VCaP (cell line): Measurements from ENCODE around the gene FMN1.

ENCODE experiments used
- H3K27ac ChIP-seq: fragments of 450-650 bp; 2 replicates; pipeline ENCODE4 v1.5.1; 2017
- TF ChIP-seq, protein P1 (sequence below): fragments of 450-650 bp; conservative IDR thresholded peaks from 2 replicates; pipeline ENCODE4 v1.5.1; 2017; ENCODE audit warnings: mild to moderate bottlenecking, moderate library complexity

Gene FMN1

DNA sequence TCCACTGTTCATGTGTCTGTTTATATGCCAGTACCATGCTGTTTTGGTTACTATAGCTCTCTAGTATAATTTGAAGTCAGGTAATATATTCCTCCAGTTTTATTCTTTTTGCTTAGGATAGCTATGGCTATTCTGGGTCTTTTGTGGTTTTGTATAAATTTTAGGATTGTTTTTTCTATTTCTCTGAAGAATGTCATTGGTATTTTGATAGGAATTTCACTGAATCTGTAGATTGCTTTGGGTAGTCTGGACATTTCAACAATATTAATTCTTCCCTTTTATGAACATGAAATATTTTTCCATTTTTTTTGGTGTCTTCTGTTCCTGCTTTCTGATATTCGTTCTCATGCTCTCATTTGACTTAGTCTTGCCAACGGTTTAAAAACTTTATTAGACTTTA is 437.1 kb downstream of the FMN1 start:
- no peak overlapping the region for H3K27ac ChIP-seq
- TF ChIP-seq, protein P1, sequence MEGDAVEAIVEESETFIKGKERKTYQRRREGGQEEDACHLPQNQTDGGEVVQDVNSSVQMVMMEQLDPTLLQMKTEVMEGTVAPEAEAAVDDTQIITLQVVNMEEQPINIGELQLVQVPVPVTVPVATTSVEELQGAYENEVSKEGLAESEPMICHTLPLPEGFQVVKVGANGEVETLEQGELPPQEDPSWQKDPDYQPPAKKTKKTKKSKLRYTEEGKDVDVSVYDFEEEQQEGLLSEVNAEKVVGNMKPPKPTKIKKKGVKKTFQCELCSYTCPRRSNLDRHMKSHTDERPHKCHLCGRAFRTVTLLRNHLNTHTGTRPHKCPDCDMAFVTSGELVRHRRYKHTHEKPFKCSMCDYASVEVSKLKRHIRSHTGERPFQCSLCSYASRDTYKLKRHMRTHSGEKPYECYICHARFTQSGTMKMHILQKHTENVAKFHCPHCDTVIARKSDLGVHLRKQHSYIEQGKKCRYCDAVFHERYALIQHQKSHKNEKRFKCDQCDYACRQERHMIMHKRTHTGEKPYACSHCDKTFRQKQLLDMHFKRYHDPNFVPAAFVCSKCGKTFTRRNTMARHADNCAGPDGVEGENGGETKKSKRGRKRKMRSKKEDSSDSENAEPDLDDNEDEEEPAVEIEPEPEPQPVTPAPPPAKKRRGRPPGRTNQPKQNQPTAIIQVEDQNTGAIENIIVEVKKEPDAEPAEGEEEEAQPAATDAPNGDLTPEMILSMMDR: no peak

DNA sequence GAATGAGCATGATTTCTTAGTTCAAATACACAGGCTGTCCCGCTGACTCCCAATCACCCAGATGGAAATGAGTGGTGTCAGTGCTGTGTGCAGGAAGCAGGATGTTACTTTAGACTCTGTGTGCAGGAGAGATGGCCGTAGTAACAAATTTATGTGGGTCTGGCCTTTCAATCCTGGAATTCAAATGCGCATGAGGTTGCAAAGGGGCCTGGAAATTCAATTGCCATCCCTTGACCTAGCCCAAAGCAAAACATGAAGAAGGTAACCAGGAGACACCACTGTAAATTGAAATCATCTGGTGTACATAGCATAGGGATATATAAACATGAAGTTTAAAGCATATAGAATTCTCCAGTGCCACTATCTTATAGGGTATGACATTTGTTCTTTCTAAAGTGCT is 443.5 kb downstream of the FMN1 start:
- TF ChIP-seq, protein P1: no peak
- H3K27ac ChIP-seq: no peak overlapping the region

GRCh38 chr15:32747921-32748342 is 446.6 kb downstream of the FMN1 start:
- TF ChIP-seq, protein P1: no peak
- H3K27ac ChIP-seq: no peak overlapping the region

DNA sequence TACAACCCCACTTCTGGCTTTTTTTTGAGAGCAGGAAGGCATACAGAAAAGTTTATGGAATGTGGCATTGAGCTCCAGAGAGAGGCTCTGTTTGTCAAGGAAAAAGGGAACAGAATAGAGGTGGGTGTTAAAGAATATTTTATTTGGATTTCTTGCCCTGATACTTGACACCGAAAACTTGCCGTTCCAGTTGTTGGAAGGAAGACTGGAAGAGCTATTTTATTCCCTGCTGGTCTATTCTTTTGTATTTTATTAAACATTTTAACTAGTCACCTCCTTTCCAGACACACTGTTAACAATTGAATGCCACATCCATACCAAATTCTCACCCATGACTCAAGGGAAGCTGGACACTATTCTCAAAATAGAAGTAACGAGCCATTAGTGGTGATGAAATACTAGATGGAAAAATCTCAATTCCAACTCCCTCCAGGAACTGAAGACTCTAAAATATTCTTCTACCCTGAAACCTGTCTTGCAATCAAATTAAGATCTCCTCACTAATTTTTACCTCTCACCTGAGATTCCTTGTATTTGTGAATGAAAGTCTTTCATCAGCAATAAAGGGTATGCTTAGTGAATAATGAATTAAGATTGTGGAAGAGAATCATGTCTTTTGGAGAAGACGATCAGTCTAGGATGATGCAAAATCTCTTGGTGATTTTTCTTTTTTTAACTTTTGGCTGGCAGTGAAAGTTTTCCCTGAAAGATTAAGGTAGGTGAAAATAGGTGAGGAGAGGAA is 448.2 kb downstream of the FMN1 start:
- no peak overlapping the region for H3K27ac ChIP-seq
- TF ChIP-seq, protein P1: no peak

GRCh38 chr15:32743411-32744140 is 450.9 kb downstream of the FMN1 start:
- TF ChIP-seq, protein P1: no peak
- H3K27ac ChIP-seq: no peak overlapping the region

DNA sequence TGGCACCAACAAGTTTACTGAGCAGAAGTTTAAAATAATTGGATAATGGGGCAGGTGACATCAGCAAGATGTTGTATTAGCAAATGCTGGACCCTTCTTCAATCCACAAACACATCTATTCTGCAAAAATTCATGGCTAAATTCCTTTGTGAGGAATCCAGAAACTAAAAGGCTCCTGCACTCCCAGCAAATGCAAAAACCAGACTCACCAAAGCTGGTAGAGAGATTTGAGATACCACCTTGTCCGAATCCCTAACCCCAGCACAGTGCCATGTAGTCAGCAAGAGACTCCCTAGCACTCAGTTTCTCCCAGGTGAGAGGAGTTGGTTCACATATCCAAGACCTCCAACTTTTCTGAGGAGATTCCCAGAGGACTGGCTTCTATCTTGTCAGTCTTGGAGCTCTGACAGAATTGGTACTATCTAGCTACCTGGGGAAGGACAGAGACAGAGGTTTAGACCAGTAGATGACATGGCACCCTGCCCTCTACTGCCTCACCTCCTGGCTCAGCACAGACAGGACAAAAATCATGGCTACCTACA is 454.9 kb downstream of the FMN1 start:
- no peak overlapping the region for H3K27ac ChIP-seq
- TF ChIP-seq, protein P1: no peak

DNA sequence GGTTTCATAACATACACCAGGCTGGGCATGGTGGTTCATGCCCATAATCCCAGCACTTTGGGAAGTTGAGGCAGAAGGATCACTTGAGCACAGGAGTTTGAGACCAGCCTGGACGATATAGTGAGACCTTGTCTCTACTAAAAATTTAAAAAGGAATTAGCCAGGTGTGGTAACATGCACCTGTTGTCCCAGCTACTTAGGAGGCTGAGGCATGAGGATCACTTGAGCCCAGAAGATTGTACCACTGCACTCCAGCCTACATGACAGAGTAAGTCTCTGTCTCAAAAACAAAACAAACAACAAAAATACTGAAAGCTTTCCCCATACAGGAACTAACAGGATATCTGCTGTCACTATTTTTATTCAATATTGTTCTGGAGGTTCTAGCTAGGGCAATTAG is 455.8 kb downstream of the FMN1 start:
- TF ChIP-seq, protein P1: no peak
- no peak overlapping the region for H3K27ac ChIP-seq
